Astrocyte (in vitro differentiated cells and primary cell): ENCODE measurements around the gene GP9. TPM values are rescaled to one million over a fixed set of nuclear protein-coding genes. Genes with fewer than 3 reads are reported as not detected.

Source experiments
- DNase-seq: peaks from one replicate; pipeline ENCODE4 v3.0.0-alpha.2; 2010; ENCODE audit warnings: low read depth
- FAIRE-seq: peaks from 2 replicates; lab custom pipeline; 2011; peaks lifted over from hg19 to GRCh38; lab: Jason Lieb, UNC
- H2AFZ ChIP-seq: 2 replicates; pipeline ENCODE4 v1.6.0; 2012; ENCODE audit warnings: low read depth, low read length, inconsistent platforms
- H3K27ac ChIP-seq: 2 replicates; pipeline ENCODE4 v1.5.1; 2011; ENCODE audit warnings: low read depth, low read length, inconsistent platforms
- H3K27me3 ChIP-seq: 2 replicates; pipeline ENCODE4 v1.6.0; 2011; ENCODE audit warnings: low read length, inconsistent platforms; ENCODE audit not compliant: insufficient read depth
- H3K36me3 ChIP-seq: 2 replicates; pipeline ENCODE4 v1.5.1; 2011; ENCODE audit warnings: low read length, inconsistent platforms; ENCODE audit not compliant: insufficient read depth
- H3K4me1 ChIP-seq: 2 replicates; pipeline ENCODE4 v1.5.1; 2011; ENCODE audit warnings: low read length, inconsistent platforms; ENCODE audit not compliant: insufficient read depth
- H3K4me2 ChIP-seq: 2 replicates; pipeline ENCODE4 v1.6.0; 2012; ENCODE audit warnings: low read length, inconsistent platforms
- H3K4me3 ChIP-seq: 2 replicates; pipeline ENCODE4 v1.5.1; 2011; ENCODE audit warnings: low read depth, mild to moderate bottlenecking, low read length, inconsistent platforms; ENCODE audit not compliant: insufficient read depth
- H3K79me2 ChIP-seq: 2 replicates; pipeline ENCODE4 v1.6.0; 2012; ENCODE audit warnings: mild to moderate bottlenecking, low read length, inconsistent platforms; ENCODE audit not compliant: insufficient read depth
- H3K9ac ChIP-seq: 2 replicates; pipeline ENCODE4 v1.6.0; 2012; ENCODE audit warnings: mild to moderate bottlenecking, low read length, inconsistent platforms
- H3K9me3 ChIP-seq: 2 replicates; pipeline ENCODE4 v1.5.1; 2012; ENCODE audit warnings: low read depth, mild to moderate bottlenecking, low read length, inconsistent platforms; ENCODE audit not compliant: insufficient read depth
- H4K20me1 ChIP-seq: 2 replicates; pipeline ENCODE4 v1.6.0; 2012; ENCODE audit warnings: low read length, inconsistent platforms; ENCODE audit not compliant: insufficient read depth
- H3K27ac Mint-ChIP-seq: one replicate; pipeline ENCODE4 v1.8.0; 2021; ENCODE audit warnings: mild to moderate bottlenecking, mixed read lengths; ENCODE audit not compliant: unreplicated experiment
- H3K27me3 Mint-ChIP-seq: one replicate; pipeline ENCODE4 v1.8.0; 2021; ENCODE audit warnings: low read depth, mixed read lengths; ENCODE audit not compliant: unreplicated experiment
- H3K36me3 Mint-ChIP-seq: one replicate; pipeline ENCODE4 v1.8.0; 2021; ENCODE audit warnings: low read depth, mixed read lengths; ENCODE audit not compliant: unreplicated experiment
- H3K4me1 Mint-ChIP-seq: one replicate; pipeline ENCODE4 v1.8.0; 2021; ENCODE audit warnings: low read depth, mixed read lengths; ENCODE audit not compliant: unreplicated experiment
- H3K4me3 Mint-ChIP-seq: one replicate; pipeline ENCODE4 v1.8.0; 2021; ENCODE audit warnings: mild to moderate bottlenecking, moderate library complexity, mixed read lengths; ENCODE audit not compliant: unreplicated experiment
- H3K9me3 Mint-ChIP-seq: one replicate; pipeline ENCODE4 v1.8.0; 2021; ENCODE audit warnings: mild to moderate bottlenecking, mixed read lengths; ENCODE audit not compliant: unreplicated experiment
- CTCF ChIP-seq: IDR thresholded peaks from 2 replicates; pipeline ENCODE4 v1.5.1; 2011; ENCODE audit warnings: low read depth, mild to moderate bottlenecking, inconsistent platforms, low read length, moderate library complexity; ENCODE audit not compliant: insufficient read depth
- EZH2 ChIP-seq: IDR thresholded peaks from 2 replicates; pipeline ENCODE4 v1.6.1; 2012; ENCODE audit warnings: mild to moderate bottlenecking, low read length, inconsistent platforms; ENCODE audit not compliant: insufficient read depth
- total RNA-seq: library from RNA; stranded (reverse); gene quantifications from 2 replicates; pipeline ENCODE4 v1.2.1, GENCODE V29; 2021

The GP9 gene
- total RNA-seq, 1 donor from 2014 or later, result not detected

GRCh38 chr3:129021140-129021551, 39.4 kb upstream of the GP9 start:
- peaks cover 5% of the 10 kb centered on the region for H3K4me1 Mint-ChIP-seq
- H3K36me3 Mint-ChIP-seq, result peaks cover 3% of the 10 kb centered on the region

GRCh38 chr3:129022114-129023007, 38.2 kb upstream of the GP9 start:
- FAIRE-seq (no peak), DNase-seq (no peak)
- Histone ChIP-seq H4K20me1 (no peaks in the 10 kb centered on the region), H3K4me2 (no peak overlapping the region), H3K36me3 (no peaks in the 10 kb centered on the region), H3K4me1 (peaks cover 9% of the 10 kb centered on the region), H3K4me3 (no peak overlapping the region), H3K27me3 (peaks cover 15% of the 10 kb centered on the region), H2AFZ (no peak overlapping the region), H3K27ac (no peak overlapping the region), H3K79me2 (no peaks in the 10 kb centered on the region), H3K9ac (no peak overlapping the region), H3K9me3 (no peaks in the 10 kb centered on the region)
- H3K9me3 Mint-ChIP-seq, result peaks cover 5% of the 10 kb centered on the region
- H3K36me3 Mint-ChIP-seq, result peaks cover 3% of the 10 kb centered on the region
- TF ChIP-seq EZH2 (no peak), CTCF (no peak)
- no peak overlapping the region for H3K27ac Mint-ChIP-seq
- peaks cover 4% of the 10 kb centered on the region for H3K4me1 Mint-ChIP-seq
- peak overlapping the region; percentile 6 for H3K4me3 Mint-ChIP-seq
- peaks cover 28% of the 10 kb centered on the region for H3K27me3 Mint-ChIP-seq

More at GRCh38 chr3:129021140-129021551, 39.4 kb upstream of the GP9 start:
- Histone ChIP-seq H3K27ac (no peak overlapping the region), H3K9me3 (no peaks in the 10 kb centered on the region), H2AFZ (no peak overlapping the region), H3K79me2 (no peaks in the 10 kb centered on the region), H3K36me3 (no peaks in the 10 kb centered on the region), H3K4me1 (peaks cover 5% of the 10 kb centered on the region), H3K4me2 (peak overlapping the region; percentile 18), H3K4me3 (no peak overlapping the region), H3K27me3 (peaks cover 11% of the 10 kb centered on the region), H4K20me1 (no peaks in the 10 kb centered on the region), H3K9ac (no peak overlapping the region)
- FAIRE-seq, result no peak
- Mint-ChIP-seq H3K4me3 (no peak overlapping the region), H3K27me3 (peaks cover 19% of the 10 kb centered on the region), H3K9me3 (peaks cover 5% of the 10 kb centered on the region), H3K27ac (no peak overlapping the region)
- TF ChIP-seq EZH2 (no peak), CTCF (no peak)
- DNase-seq, result peak; percentile 8

- H3K27me3 ChIP-seq, result peaks cover 15% of the 10 kb centered on the region
Observed at GRCh38 chr3:129023008-129023358, 37.6 kb upstream of the GP9 start.

More at GRCh38 chr3:129023008-129023358, 37.6 kb upstream of the GP9 start:
- FAIRE-seq (no peak), DNase-seq (no peak)
- Histone ChIP-seq H3K4me1 (peaks cover 9% of the 10 kb centered on the region), H3K36me3 (no peaks in the 10 kb centered on the region), H3K79me2 (no peaks in the 10 kb centered on the region), H3K9me3 (no peaks in the 10 kb centered on the region), H3K4me3 (no peak overlapping the region), H2AFZ (no peak overlapping the region), H3K4me2 (no peak overlapping the region), H3K27ac (no peak overlapping the region), H3K9ac (no peak overlapping the region), H4K20me1 (no peaks in the 10 kb centered on the region)
- peaks cover 2% of the 10 kb centered on the region for H3K4me1 Mint-ChIP-seq
- peaks cover 5% of the 10 kb centered on the region for H3K9me3 Mint-ChIP-seq
- H3K4me3 Mint-ChIP-seq, result no peak overlapping the region
- no peak overlapping the region for H3K27ac Mint-ChIP-seq
- no peak for TF ChIP-seq EZH2
- no peak for TF ChIP-seq CTCF
- H3K36me3 Mint-ChIP-seq, result peaks cover 3% of the 10 kb centered on the region
- peaks cover 28% of the 10 kb centered on the region for H3K27me3 Mint-ChIP-seq
